CD8-positive, alpha-beta memory T cell (primary cell): ENCODE results near the gene KRTAP4-9. TPM values are rescaled to one million over a fixed set of nuclear protein-coding genes. Genes with fewer than 3 reads are reported as not detected.
"Not testable (repeated sequence)": the region's sequence is repeated elsewhere in the genome, so short reads cannot be mapped to it uniquely, and the experiment has no call there.

Experiments used
- CTCF ChIA-PET: fragments of 350-600 bp; sonication (Branson Sonifier 250); formaldehyde crosslinking; loops from one replicate; lab custom pipeline; 2021; ENCODE audit warnings: antibody characterized with exemption; lab: Charles Lee
- POLR2A ChIA-PET: fragments of 350-600 bp; sonication (Branson Sonifier 250); formaldehyde crosslinking; loops from one replicate; lab custom pipeline; 2021; ENCODE audit warnings: antibody characterized with exemption; lab: Charles Lee
- DNase-seq, 5 donors: peaks; one replicate each; pipeline versions ENCODE4 v3.0.0 to v3.0.0-alpha.2; 2020 to 2022; ENCODE audit warnings: mixed read lengths in 1 of 5
- H3K27ac ChIP-seq: one replicate; pipeline ENCODE4 v1.7.0; 2013; ENCODE audit warnings: low read depth, mild to moderate bottlenecking, low read length, moderate library complexity
- H3K27me3 ChIP-seq: 2 replicates; pipeline ENCODE4 v1.7.0; 2013; ENCODE audit warnings: low read length, mild to moderate bottlenecking; ENCODE audit not compliant: insufficient read depth, poor library complexity, severe bottlenecking
- H3K36me3 ChIP-seq: 2 replicates; pipeline ENCODE4 v1.7.0; 2013; ENCODE audit warnings: mild to moderate bottlenecking, low read length, moderate library complexity; ENCODE audit not compliant: insufficient read depth
- H3K4me1 ChIP-seq: 2 replicates; pipeline ENCODE4 v1.7.0; 2013; ENCODE audit warnings: mild to moderate bottlenecking, low read length, moderate library complexity; ENCODE audit not compliant: insufficient read depth
- H3K4me3 ChIP-seq: 2 replicates; pipeline ENCODE4 v1.7.0; 2013; ENCODE audit warnings: mild to moderate bottlenecking, low read length
- H3K9me3 ChIP-seq: 2 replicates; pipeline ENCODE4 v1.7.0; 2013; ENCODE audit warnings: mild to moderate bottlenecking, low read length
- H3K27ac Mint-ChIP-seq, 8 donors: one replicate each; pipeline ENCODE4 v1.8.0; 2020 to 2021; ENCODE audit warnings: mixed read lengths in 8 of 8, mild to moderate bottlenecking in 6 of 8, inconsistent platforms in 3 of 8, moderate library complexity in 3 of 8
- H3K27me3 Mint-ChIP-seq, 2 donors: one replicate each; pipeline ENCODE4 v1.8.0; 2020 to 2021; ENCODE audit warnings: mixed read lengths in 2 of 2, mild to moderate bottlenecking in 1 of 2, moderate library complexity in 1 of 2
- H3K36me3 Mint-ChIP-seq, 3 donors: one replicate each; pipeline ENCODE4 v1.8.0; 2020 to 2021; ENCODE audit warnings: mixed read lengths in 3 of 3, inconsistent platforms in 1 of 3, mild to moderate bottlenecking in 1 of 3
- H3K4me1 Mint-ChIP-seq, 3 donors: one replicate each; pipeline ENCODE4 v1.8.0; 2020 to 2021; ENCODE audit warnings: mixed read lengths in 3 of 3, inconsistent platforms in 1 of 3, mild to moderate bottlenecking in 1 of 3
- H3K4me3 Mint-ChIP-seq, 7 donors: one replicate each; pipeline ENCODE4 v1.8.0; 2020 to 2021; ENCODE audit warnings: mixed read lengths in 7 of 7, mild to moderate bottlenecking in 6 of 7, moderate library complexity in 4 of 7, inconsistent platforms in 2 of 7
- H3K9me3 Mint-ChIP-seq, 5 donors: one replicate each; pipeline ENCODE4 v1.8.0; 2020 to 2022; ENCODE audit warnings: mixed read lengths in 5 of 5, mild to moderate bottlenecking in 3 of 5, moderate library complexity in 2 of 5, inconsistent platforms in 1 of 5
- polyA plus RNA-seq: library from polyadenylated mRNA; unstranded; fragments of 300-500 nt; fragmentation: Illumina TruSeq; gene quantifications from one replicate; pipeline ENCODE4 v1.2.3, GENCODE V29; 2021
- total RNA-seq, 2 experiments: library from RNA; stranded (reverse); gene quantifications; one replicate each; pipeline ENCODE4 v1.2.3, GENCODE V29; 2021

KRTAP4-9 gene
- total and polyA plus RNA-seq, 3 experiments from 2014 or later: not detected

DNA sequence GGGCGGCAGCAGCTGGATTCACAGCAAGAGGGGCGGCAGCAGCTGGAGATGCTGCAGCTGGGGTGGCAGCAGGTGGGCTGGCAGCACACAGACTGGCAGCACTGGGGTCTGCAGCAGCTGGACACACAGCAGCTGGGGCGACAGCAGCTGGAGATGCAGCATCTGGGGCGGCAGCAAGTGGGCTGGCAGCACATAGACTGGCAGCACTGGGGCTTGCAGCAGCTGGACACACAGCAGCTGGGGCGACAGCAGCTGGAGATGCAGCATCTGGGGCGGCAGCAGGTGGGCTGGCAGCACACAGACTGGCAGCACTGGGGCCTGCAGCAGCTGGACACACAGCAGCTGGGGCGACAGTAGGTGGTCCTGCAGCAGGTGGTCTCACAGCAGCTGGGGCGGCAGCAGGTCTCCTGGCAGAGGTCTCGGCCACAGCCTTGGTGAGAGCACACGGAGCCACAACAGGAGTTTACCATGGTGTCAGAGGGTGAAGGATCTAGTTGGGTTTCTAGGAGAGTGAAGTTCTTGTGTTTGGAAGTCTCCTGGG lies 12.7 kb downstream of the KRTAP4-9 start, which contains the start of gene KRTAP4-11:
Gene KRTAP4-11 (minus strand): TSS at position 528 of the 541 bp plus-strand sequence. CDS start 58 bp downstream, at position 470.
- H3K27ac ChIP-seq, H3K36me3 ChIP-seq, H3K27me3 ChIP-seq, H3K4me3 Mint-ChIP-seq, H3K27ac Mint-ChIP-seq, H3K9me3 ChIP-seq, CTCF ChIA-PET, H3K36me3 Mint-ChIP-seq, H3K4me3 ChIP-seq, H3K9me3 Mint-ChIP-seq, DNase-seq: not testable (repeated sequence)
- peaks cover 17% of the 10 kb centered on the region for H3K4me1 ChIP-seq
- peaks cover 12 to 24% (median 17%) of the 10 kb centered on the region in 3 donors for H3K4me1 Mint-ChIP-seq
- POLR2A ChIA-PET: interaction anchor here (0.6 kb wide), 1 partner anchor 34 kb away, joined by 3 read pairs; the partner anchor contains the start of gene KRTAP4-7
- peaks cover 5 to 54% of the 10 kb centered on the region in 2 donors for H3K27me3 Mint-ChIP-seq

GRCh38 chr17:41118721-41119120 lies 13.5 kb downstream of the KRTAP4-9 start:
- Mint-ChIP-seq H3K36me3 (peaks cover 0 to 5% (median 0%) of the 10 kb centered on the region in 3 donors), H3K9me3 (peaks cover 0 to 1% (median 0%) of the 10 kb centered on the region in 5 donors), H3K27me3 (peaks cover 5 to 56% of the 10 kb centered on the region in 2 donors), H3K4me1 (peaks cover 18 to 30% (median 24%) of the 10 kb centered on the region in 3 donors), H3K27ac (no peak overlapping the region), H3K4me3 (no peak overlapping the region)
- CTCF ChIA-PET: no interaction called here
- no peak overlapping the region for H3K27ac ChIP-seq
- H3K36me3 ChIP-seq: no peaks in the 10 kb centered on the region
- H3K27me3 ChIP-seq: no peaks in the 10 kb centered on the region
- no peak for DNase-seq
- H3K4me3 ChIP-seq: no peak overlapping the region
- H3K9me3 ChIP-seq: no peaks in the 10 kb centered on the region
- POLR2A ChIA-PET: interaction anchor here (0.6 kb wide), 1 partner anchor 35 kb away, joined by 3 read pairs; the partner anchor contains the start of gene KRTAP4-7
- H3K4me1 ChIP-seq: peaks cover 22% of the 10 kb centered on the region

GRCh38 chr17:41119696-41120690 lies 14.8 kb downstream of the KRTAP4-9 start:
- H3K4me3 Mint-ChIP-seq: peak overlapping the region in 5 of 7 donors; percentile 2 to 63 (median 55)
- peak overlapping the region in 5 of 8 donors; percentile 46 to 91 (median 74) for H3K27ac Mint-ChIP-seq
- H3K9me3 ChIP-seq, H3K36me3 ChIP-seq, POLR2A ChIA-PET, H3K27ac ChIP-seq, CTCF ChIA-PET, H3K27me3 ChIP-seq, H3K36me3 Mint-ChIP-seq, H3K9me3 Mint-ChIP-seq, H3K4me3 ChIP-seq: not testable (repeated sequence)
- peaks cover 1 to 55% of the 10 kb centered on the region in 2 donors for H3K27me3 Mint-ChIP-seq
- peak in 1 of 5 donors; percentile 33 for DNase-seq
- peaks cover 29 to 40% (median 35%) of the 10 kb centered on the region in 3 donors for H3K4me1 Mint-ChIP-seq
- H3K4me1 ChIP-seq: peaks cover 35% of the 10 kb centered on the region

GRCh38 chr17:41121742-41122141 lies 16.6 kb downstream of the KRTAP4-9 start:
- no peaks in the 10 kb centered on the region for H3K36me3 ChIP-seq
- H3K4me3 Mint-ChIP-seq: no peak overlapping the region
- H3K9me3 ChIP-seq: no peaks in the 10 kb centered on the region
- ChIA-PET CTCF (no interaction called here), POLR2A (no interaction called here)
- no peak overlapping the region for H3K4me3 ChIP-seq
- H3K27me3 Mint-ChIP-seq: peaks cover 4 to 44% of the 10 kb centered on the region in 2 donors
- peaks cover 51% of the 10 kb centered on the region for H3K4me1 ChIP-seq
- peaks cover 44 to 54% (median 51%) of the 10 kb centered on the region in 3 donors for H3K4me1 Mint-ChIP-seq
- H3K9me3 Mint-ChIP-seq: peaks cover 0 to 3% (median 0%) of the 10 kb centered on the region in 5 donors
- H3K27ac ChIP-seq: no peak overlapping the region
- no peaks in the 10 kb centered on the region for H3K27me3 ChIP-seq
- H3K36me3 Mint-ChIP-seq: peaks cover 0 to 5% (median 0%) of the 10 kb centered on the region in 3 donors
- no peak for DNase-seq
- no peak overlapping the region for H3K27ac Mint-ChIP-seq

DNA sequence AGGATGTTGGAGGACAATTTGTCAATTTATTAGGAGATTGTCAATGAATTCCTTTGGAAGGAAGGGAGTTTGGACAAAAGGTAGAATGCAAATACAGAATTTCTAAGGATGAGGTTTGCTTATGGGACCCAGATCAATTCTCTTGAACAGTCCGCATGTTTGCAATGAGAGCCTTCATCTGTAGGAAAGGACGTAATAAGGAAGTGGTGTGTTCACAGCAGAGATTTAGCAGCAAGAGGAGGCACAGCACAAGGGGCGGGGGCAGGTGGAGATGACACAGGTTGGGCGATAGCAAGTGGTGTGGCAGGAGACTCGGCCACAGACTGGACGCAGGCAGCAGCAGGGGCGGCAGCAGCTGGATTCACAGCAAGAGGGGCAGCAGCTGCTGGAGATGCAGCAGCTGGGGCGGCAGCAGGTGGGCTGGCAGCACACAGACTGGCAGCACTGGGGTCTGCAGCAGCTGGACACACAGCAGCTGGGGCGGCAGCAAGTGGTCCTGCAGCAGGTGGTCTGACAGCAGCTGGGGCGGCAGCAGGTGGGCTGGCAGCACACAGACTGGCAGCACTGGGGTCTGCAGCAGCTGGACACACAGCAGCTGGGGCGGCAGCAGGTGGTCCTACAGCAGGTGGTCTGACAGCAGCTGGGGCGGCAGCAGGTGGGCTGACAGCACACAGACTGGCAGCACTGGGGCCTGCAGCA lies 18.3 kb downstream of the KRTAP4-9 start:
- POLR2A ChIA-PET, CTCF ChIA-PET, H3K27me3 ChIP-seq, H3K36me3 Mint-ChIP-seq, H3K9me3 ChIP-seq, H3K36me3 ChIP-seq, H3K4me3 ChIP-seq, H3K27ac ChIP-seq, H3K9me3 Mint-ChIP-seq: not testable (repeated sequence)
- peak overlapping the region in 5 of 8 donors; percentile 0 to 62 (median 26) for H3K27ac Mint-ChIP-seq
- H3K4me1 Mint-ChIP-seq: peaks cover 44 to 59% (median 51%) of the 10 kb centered on the region in 3 donors
- peaks cover 3 to 33% of the 10 kb centered on the region in 2 donors for H3K27me3 Mint-ChIP-seq
- DNase-seq: peak in 1 of 5 donors; percentile 30
- H3K4me3 Mint-ChIP-seq: peak overlapping the region in 6 of 7 donors; percentile 3 to 80 (median 50)
- H3K4me1 ChIP-seq: peaks cover 51% of the 10 kb centered on the region

DNA sequence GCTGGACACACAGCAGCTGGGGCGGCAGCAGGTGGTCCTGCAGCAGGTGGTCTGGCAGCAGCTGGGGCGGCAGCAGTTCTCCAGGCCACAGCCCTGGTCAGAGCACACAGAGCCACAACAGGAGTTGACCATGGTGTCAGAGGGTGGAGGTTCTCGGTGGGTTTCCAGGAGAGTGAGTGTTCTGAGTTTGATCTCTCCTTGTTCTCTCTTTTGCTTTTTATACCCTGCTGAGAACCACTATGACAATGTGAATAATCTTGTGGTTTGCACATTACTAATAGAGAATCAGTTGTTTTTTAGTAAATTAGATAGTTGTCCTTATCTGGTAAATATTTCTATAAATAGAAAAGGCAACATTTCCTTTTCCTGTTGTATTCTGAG lies 18.8 kb downstream of the KRTAP4-9 start, which contains the start of gene KRTAP4-12:
Gene KRTAP4-12 (minus strand): TSS at position 192 of the 381 bp plus-strand sequence. CDS start 60 bp downstream, at position 132.
- H3K27me3 ChIP-seq, CTCF ChIA-PET, H3K36me3 Mint-ChIP-seq, H3K36me3 ChIP-seq, POLR2A ChIA-PET, DNase-seq, H3K9me3 ChIP-seq, H3K27ac ChIP-seq, H3K9me3 Mint-ChIP-seq, H3K4me3 ChIP-seq: not testable (repeated sequence)
- Mint-ChIP-seq H3K4me1 (peaks cover 44 to 59% (median 51%) of the 10 kb centered on the region in 3 donors), H3K27ac (peak within 1 kb of the TSS in 6 of 8 donors; percentile 0 to 62 (median 22)), H3K4me3 (peak within 1 kb of the TSS; percentile 3 to 80 (median 53)), H3K27me3 (peaks cover 3 to 30% of the 10 kb centered on the region in 2 donors)
- peaks cover 51% of the 10 kb centered on the region for H3K4me1 ChIP-seq

GRCh38 chr17:41125064-41125463 lies 19.9 kb downstream of the KRTAP4-9 start:
- DNase-seq: no peak
- Histone ChIP-seq H3K4me1 (peaks cover 46% of the 10 kb centered on the region), H3K27me3 (no peaks in the 10 kb centered on the region), H3K9me3 (no peaks in the 10 kb centered on the region), H3K27ac (no peak overlapping the region), H3K36me3 (no peaks in the 10 kb centered on the region), H3K4me3 (no peak overlapping the region)
- POLR2A ChIA-PET: no interaction called here
- CTCF ChIA-PET: no interaction called here
- peaks cover 3 to 30% of the 10 kb centered on the region in 2 donors for H3K27me3 Mint-ChIP-seq
- peaks cover 40 to 60% (median 48%) of the 10 kb centered on the region in 3 donors for H3K4me1 Mint-ChIP-seq
- peak overlapping the region in 1 of 8 donors; percentile 96 for H3K27ac Mint-ChIP-seq
- peak overlapping the region in 2 of 7 donors; percentile 29 to 66 for H3K4me3 Mint-ChIP-seq
- no peaks in the 10 kb centered on the region for H3K36me3 Mint-ChIP-seq
- H3K9me3 Mint-ChIP-seq: peaks cover 0 to 3% (median 0%) of the 10 kb centered on the region in 5 donors
